ENCODE measurements around the gene SLC30A7.
A peak's percentile ranks its signal among the peaks of the same experiment; 100 is the strongest.

The SLC30A7 gene

DNA sequence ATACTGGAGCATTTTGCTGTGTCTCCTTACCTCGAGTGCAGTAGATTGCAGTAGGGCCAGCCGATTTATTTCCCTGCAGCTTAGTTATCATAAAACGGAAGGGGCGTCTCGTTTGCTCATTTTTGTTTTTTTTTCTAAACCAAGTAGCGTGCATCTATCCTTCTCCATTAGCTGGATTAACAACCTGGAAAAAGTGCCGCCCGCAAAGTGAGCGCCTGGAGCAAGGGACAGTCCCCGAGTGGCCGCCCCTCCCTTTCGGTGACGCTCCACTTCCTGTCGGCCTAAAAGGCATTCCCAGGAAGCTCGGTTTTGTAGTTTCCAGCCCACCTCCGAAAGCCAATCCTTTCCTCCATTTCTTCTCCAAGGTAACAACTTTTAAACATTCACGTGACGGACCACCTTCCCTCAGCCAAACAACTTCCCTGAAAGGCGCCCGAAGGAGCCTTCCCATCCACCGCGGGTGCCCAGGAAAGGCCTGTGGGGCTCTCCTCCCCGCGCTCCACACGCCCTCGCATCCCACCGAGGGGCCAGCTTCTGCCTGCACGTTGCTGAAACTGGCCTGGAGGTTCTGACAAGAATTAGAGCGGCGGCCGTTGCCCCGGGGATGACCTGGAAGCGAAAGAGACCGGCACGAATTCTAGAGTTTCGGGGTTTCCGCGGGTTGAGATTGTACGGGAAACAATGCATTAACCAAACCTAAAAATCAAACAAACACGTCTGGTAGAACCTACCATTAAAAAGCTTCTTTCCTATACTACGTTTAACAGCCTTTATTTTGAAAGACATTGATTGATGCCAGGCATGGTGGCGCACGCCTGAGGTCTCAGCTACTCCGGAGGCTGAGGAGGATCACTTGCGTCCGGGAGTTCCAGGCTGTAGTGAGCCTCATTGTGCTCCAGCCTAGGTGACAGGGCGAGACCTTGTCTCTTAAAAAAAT, 1.0 kb upstream of the SLC30A7 start, which contains the start of gene EXTL2:
TSS of gene EXTL2 (minus strand) at position 240 of the 937 bp plus-strand sequence. CDS start 6,085 bp downstream, outside the sequence.
- TF ChIP-seq, protein P1, sequence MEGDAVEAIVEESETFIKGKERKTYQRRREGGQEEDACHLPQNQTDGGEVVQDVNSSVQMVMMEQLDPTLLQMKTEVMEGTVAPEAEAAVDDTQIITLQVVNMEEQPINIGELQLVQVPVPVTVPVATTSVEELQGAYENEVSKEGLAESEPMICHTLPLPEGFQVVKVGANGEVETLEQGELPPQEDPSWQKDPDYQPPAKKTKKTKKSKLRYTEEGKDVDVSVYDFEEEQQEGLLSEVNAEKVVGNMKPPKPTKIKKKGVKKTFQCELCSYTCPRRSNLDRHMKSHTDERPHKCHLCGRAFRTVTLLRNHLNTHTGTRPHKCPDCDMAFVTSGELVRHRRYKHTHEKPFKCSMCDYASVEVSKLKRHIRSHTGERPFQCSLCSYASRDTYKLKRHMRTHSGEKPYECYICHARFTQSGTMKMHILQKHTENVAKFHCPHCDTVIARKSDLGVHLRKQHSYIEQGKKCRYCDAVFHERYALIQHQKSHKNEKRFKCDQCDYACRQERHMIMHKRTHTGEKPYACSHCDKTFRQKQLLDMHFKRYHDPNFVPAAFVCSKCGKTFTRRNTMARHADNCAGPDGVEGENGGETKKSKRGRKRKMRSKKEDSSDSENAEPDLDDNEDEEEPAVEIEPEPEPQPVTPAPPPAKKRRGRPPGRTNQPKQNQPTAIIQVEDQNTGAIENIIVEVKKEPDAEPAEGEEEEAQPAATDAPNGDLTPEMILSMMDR (IDR thresholded peaks at IDR 0.05; ENCODE audit: low read length): no peak
- no peak for TF ChIP-seq EZH2 (optimal IDR thresholded peaks at IDR 0.05; ENCODE audit: low read depth, low read length)
- TF ChIP-seq EZH2phosphoT487 (IDR thresholded peaks at IDR 0.05; ENCODE audit: low read length): no peak
- Histone ChIP-seq H3F3A (ENCODE audit: insufficient read depth, low read length) (peaks cover 13% of the 10 kb centered on the region), H3K9ac (ENCODE audit: low read length) (peak within 1 kb of the TSS; percentile 90), H3K4me2 (ENCODE audit: low read depth, low read length) (peak within 1 kb of the TSS; percentile 68), H3K9me2 (replicated peaks; ENCODE audit: insufficient read depth, low read length) (no peaks in the 10 kb centered on the region), H3K4me3 (ENCODE audit: low read length) (peak within 1 kb of the TSS; percentile 86), H3K4me1 (ENCODE audit: low read length) (0 out of 2 replicates have a peak, but pooled peaks cover 3% of the 10 kb centered on the region), H3K79me2 (ENCODE audit: low read length) (peaks cover 24% of the 10 kb centered on the region), H3K9me3 (replicated peaks; ENCODE audit: insufficient read depth, low read length) (no peaks in the 10 kb centered on the region), H4K20me1 (ENCODE audit: insufficient read depth, low read length) (no peaks in the 10 kb centered on the region), H3K27ac (ENCODE audit: low read length) (peak within 1 kb of the TSS; percentile 80; the same call in 1 of the 2 replicates), H3K36me3 (replicated peaks; ENCODE audit: insufficient read depth, low read length) (no peaks in the 10 kb centered on the region), H2AFZ (ENCODE audit: low read length) (peak within 1 kb of the TSS; percentile 95), H3K27me3 (replicated peaks; ENCODE audit: insufficient read depth, low read length) (no peaks in the 10 kb centered on the region)
- peak; percentile 37 for DNase-seq

DNA sequence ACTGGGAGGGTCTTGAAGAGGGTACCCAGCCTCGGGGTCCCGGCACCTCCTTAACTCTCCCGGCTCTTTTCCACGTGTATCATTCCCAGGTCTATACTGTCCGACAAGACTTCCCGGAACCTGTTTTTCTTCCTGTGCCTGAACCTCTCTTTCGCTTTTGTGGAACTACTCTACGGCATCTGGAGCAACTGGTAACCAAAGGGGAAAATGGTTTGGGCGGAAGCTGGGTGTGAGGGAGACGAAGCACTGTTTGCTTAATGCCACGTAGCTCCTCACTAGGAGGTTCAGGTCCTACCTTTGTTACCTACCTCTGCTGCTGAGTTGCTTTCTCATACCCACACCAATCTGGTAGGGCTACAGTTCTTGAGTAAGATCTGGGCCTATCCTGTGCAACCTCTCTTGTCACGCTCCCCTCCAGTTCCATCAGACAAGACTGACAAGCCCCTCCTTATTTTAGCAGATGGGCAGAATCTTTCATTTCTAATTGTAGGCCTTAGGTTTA, 642 bp downstream of the SLC30A7 start:
- Histone ChIP-seq H3K27me3 (replicated peaks; ENCODE audit: insufficient read depth, low read length) (no peaks in the 10 kb centered on the region), H3K9me2 (replicated peaks; ENCODE audit: insufficient read depth, low read length) (no peaks in the 10 kb centered on the region), H4K20me1 (ENCODE audit: insufficient read depth, low read length) (no peaks in the 10 kb centered on the region), H3K9ac (ENCODE audit: low read length) (peak overlapping the region; percentile 90), H3K4me1 (ENCODE audit: low read length) (0 out of 2 replicates have a peak, but pooled peaks cover 3% of the 10 kb centered on the region), H3K27ac (ENCODE audit: low read length) (peak overlapping the region; percentile 81), H3K9me3 (replicated peaks; ENCODE audit: insufficient read depth, low read length) (no peaks in the 10 kb centered on the region), H3K79me2 (ENCODE audit: low read length) (peaks cover 24% of the 10 kb centered on the region), H3K4me3 (ENCODE audit: low read length) (peak overlapping the region; percentile 86), H3F3A (ENCODE audit: insufficient read depth, low read length) (peaks cover 13% of the 10 kb centered on the region), H3K36me3 (replicated peaks; ENCODE audit: insufficient read depth, low read length) (no peaks in the 10 kb centered on the region), H2AFZ (ENCODE audit: low read length) (peak overlapping the region; percentile 95), H3K4me2 (ENCODE audit: low read depth, low read length) (peak overlapping the region; percentile 70)
- TF ChIP-seq EZH2phosphoT487 (IDR thresholded peaks at IDR 0.05; ENCODE audit: low read length): no peak
- no peak for TF ChIP-seq EZH2 (optimal IDR thresholded peaks at IDR 0.05; ENCODE audit: low read depth, low read length)
- TF ChIP-seq, protein P1 (IDR thresholded peaks at IDR 0.05; ENCODE audit: low read length): no peak
- peak; percentile 42 for DNase-seq

DNA sequence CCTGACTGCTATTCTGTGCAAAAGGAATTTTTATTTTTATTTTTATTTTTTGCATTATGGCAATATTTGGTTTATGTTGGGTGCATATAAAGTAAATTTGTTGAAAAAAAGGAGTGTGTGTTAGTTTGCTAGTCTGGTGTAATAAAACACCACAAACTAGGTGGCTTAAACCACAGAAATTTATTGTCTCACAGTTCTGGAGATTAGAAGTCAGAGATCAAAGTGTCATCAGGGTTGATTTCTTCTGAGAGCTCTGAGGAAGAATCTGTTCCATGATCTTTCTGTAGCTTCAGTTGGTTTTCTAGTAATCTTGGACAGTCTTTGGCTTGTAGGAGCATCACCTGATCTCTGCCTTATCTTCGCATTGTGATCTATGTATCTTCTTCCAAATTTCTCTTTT, 6.5 kb downstream of the SLC30A7 start:
- Histone ChIP-seq H3K27ac (ENCODE audit: low read length) (no peak overlapping the region), H4K20me1 (ENCODE audit: insufficient read depth, low read length) (no peaks in the 10 kb centered on the region), H3F3A (ENCODE audit: insufficient read depth, low read length) (no peaks in the 10 kb centered on the region), H2AFZ (ENCODE audit: low read length) (no peak overlapping the region), H3K27me3 (replicated peaks; ENCODE audit: insufficient read depth, low read length) (no peaks in the 10 kb centered on the region), H3K9me3 (replicated peaks; ENCODE audit: insufficient read depth, low read length) (no peaks in the 10 kb centered on the region), H3K4me2 (ENCODE audit: low read depth, low read length) (no peak overlapping the region), H3K4me1 (ENCODE audit: low read length) (no peaks in the 10 kb centered on the region), H3K36me3 (replicated peaks; ENCODE audit: insufficient read depth, low read length) (no peaks in the 10 kb centered on the region), H3K79me2 (ENCODE audit: low read length) (peaks cover 10% of the 10 kb centered on the region), H3K9me2 (replicated peaks; ENCODE audit: insufficient read depth, low read length) (no peaks in the 10 kb centered on the region), H3K9ac (ENCODE audit: low read length) (no peak overlapping the region), H3K4me3 (ENCODE audit: low read length) (no peak overlapping the region)
- DNase-seq: no peak
- TF ChIP-seq, protein P1 (IDR thresholded peaks at IDR 0.05; ENCODE audit: low read length): no peak
- TF ChIP-seq EZH2 (optimal IDR thresholded peaks at IDR 0.05; ENCODE audit: low read depth, low read length) (no peak), EZH2phosphoT487 (IDR thresholded peaks at IDR 0.05; ENCODE audit: low read length) (no peak)

Data from MM.1S (cell line).